ENCODE measurements around the gene SERPINE2.

The SERPINE2 gene

DNA sequence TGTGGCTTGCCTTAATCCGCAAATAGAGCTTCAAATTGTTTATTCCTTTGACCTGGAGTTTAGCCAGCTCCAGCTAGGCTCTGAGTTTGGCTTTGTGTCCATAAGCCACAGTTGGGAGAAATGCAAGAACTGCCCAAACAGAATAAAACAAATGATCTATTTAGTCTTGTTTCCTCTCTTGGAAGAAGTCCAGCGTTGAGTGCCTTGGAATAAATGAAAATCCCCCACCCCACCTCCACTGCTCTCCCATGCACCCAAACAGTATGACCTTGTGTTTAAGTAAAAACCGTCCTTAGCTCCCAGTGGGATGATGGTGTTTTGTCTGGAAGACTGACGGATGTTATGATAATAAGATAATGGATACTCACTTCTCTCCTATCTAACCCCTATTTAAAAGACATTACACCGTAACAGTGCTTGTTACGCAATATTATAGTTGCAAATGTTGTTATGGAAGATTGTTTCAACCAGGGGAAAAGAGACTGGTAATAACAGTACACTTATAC lies 3.2 kb upstream of the SERPINE2 start:
- no peaks in the 10 kb centered on the region for H3K36me3 ChIP-seq (ENCODE audit: insufficient read depth)
- H3K79me2 ChIP-seq (ENCODE audit: insufficient read depth, low read depth) = no peaks in the 10 kb centered on the region
- peaks cover 6% of the 10 kb centered on the region for H3K4me1 ChIP-seq (ENCODE audit: low read depth, poor library complexity, severe bottlenecking)
- H4K20me1 ChIP-seq (ENCODE audit: insufficient read depth) = no peaks in the 10 kb centered on the region
- H3K27me3 ChIP-seq (ENCODE audit: insufficient read depth, low read depth) = no peaks in the 10 kb centered on the region
- H2AFZ ChIP-seq (ENCODE audit: low read depth) = no peak overlapping the region
- no peak overlapping the region for H3K9ac ChIP-seq
- TF ChIP-seq, protein P1, sequence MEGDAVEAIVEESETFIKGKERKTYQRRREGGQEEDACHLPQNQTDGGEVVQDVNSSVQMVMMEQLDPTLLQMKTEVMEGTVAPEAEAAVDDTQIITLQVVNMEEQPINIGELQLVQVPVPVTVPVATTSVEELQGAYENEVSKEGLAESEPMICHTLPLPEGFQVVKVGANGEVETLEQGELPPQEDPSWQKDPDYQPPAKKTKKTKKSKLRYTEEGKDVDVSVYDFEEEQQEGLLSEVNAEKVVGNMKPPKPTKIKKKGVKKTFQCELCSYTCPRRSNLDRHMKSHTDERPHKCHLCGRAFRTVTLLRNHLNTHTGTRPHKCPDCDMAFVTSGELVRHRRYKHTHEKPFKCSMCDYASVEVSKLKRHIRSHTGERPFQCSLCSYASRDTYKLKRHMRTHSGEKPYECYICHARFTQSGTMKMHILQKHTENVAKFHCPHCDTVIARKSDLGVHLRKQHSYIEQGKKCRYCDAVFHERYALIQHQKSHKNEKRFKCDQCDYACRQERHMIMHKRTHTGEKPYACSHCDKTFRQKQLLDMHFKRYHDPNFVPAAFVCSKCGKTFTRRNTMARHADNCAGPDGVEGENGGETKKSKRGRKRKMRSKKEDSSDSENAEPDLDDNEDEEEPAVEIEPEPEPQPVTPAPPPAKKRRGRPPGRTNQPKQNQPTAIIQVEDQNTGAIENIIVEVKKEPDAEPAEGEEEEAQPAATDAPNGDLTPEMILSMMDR (conservative IDR thresholded peaks at IDR 0.05; ENCODE audit: low read depth, low read length) = no peak
- H3K4me2 ChIP-seq = no peak overlapping the region
- no peak overlapping the region for H3K27ac ChIP-seq
- H3K4me3 ChIP-seq (IDR thresholded peaks at IDR 0.05; ENCODE audit: insufficient read depth, low read depth, low read length) = no peak overlapping the region

DNA sequence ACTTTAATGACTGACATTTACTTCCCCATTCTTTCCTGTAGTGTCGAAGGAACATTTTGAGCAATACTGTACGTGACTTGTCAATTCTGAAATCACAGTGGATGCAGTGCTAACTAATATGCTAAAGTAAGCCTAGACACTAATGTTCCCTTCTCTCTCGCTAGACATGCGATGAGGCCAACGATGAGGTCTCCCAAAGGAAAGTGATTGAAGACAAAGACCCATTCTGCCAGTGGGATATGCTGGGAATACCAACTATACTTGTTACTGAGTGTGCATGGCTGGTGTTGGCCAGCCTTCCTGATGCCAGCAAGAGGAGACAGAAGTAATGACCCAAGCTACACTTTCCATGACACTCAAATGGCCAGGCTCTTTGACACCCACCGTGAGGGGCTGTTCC lies 2.5 kb upstream of the SERPINE2 start:
- Histone ChIP-seq H3K4me1 (ENCODE audit: low read depth, poor library complexity, severe bottlenecking) (peaks cover 13% of the 10 kb centered on the region), H3K36me3 (ENCODE audit: insufficient read depth) (no peaks in the 10 kb centered on the region), H2AFZ (ENCODE audit: low read depth) (no peak overlapping the region), H3K27me3 (ENCODE audit: insufficient read depth, low read depth) (no peaks in the 10 kb centered on the region), H4K20me1 (ENCODE audit: insufficient read depth) (no peaks in the 10 kb centered on the region), H3K4me2 (no peak overlapping the region), H3K4me3 (IDR thresholded peaks at IDR 0.05; ENCODE audit: insufficient read depth, low read depth, low read length) (no peak overlapping the region), H3K9ac (no peak overlapping the region), H3K27ac (no peak overlapping the region), H3K79me2 (ENCODE audit: insufficient read depth, low read depth) (no peaks in the 10 kb centered on the region)
- TF ChIP-seq, protein P1 (conservative IDR thresholded peaks at IDR 0.05; ENCODE audit: low read depth, low read length) = no peak

DNA sequence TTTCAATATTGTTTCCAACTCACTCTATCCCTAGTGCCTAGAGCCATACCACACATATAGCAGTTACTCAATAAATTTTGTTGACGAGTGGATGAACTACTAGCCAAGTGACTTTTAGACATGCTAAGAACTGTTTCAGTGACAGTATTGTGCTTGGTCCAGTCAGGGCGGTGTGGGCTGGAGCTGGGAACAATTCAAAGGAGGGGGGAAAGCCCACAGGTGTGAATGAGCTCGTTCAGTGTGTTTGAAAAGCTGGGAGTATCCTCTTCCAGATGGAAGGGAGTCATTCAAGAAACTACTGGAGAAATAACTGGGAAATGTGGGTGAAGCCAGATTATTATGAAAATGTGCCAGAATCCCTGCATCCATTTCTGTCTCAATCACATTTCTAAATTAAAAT lies 1.7 kb upstream of the SERPINE2 start:
- TF ChIP-seq, protein P1 (conservative IDR thresholded peaks at IDR 0.05; ENCODE audit: low read depth, low read length) = no peak
- H3K27me3 ChIP-seq (ENCODE audit: insufficient read depth, low read depth) = no peaks in the 10 kb centered on the region

DNA sequence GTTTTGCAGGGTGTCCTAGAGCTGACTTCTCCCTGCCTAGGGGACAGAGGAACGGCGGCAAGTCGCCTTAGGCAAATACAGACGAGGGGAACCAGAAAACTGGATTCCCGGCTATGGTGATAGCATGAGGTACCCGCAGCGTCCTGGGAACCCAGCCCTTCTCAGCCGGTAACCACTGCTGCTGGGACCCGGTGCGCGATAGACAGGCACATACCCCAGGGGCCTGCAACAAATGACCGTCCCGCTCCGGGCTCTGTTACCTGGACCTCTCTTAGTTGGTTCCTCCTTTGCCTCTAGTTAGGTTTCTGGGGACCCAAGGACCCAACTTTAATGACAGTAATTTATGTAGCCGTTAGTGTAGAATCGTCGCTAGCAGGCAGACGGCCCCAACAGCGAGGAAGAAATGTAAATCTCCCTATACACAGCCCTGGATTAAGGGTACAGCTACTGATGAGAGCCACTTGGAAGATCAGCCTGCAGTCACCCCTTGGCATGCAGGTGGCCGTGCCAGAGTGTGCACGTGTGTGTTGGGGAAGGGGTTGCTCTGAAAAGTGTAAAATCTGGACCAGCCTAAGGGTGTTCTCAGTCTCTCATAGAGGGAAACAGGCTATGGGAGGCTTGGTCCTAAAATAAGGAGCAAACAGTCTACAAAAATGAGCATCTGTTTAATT lies 819 bp upstream of the SERPINE2 start:
- no peak overlapping the region for H3K27ac ChIP-seq
- peak overlapping the region; percentile 90 for H2AFZ ChIP-seq (ENCODE audit: low read depth)
- H3K9ac ChIP-seq = peak overlapping the region; percentile 66; the same call in 1 of the 2 replicates
- peak overlapping the region; percentile 40; the same call in 1 of the 2 replicates for H3K4me2 ChIP-seq
- H4K20me1 ChIP-seq (ENCODE audit: insufficient read depth) = no peaks in the 10 kb centered on the region
- TF ChIP-seq, protein P1 (conservative IDR thresholded peaks at IDR 0.05; ENCODE audit: low read depth, low read length) = 0 out of 2 replicates have a peak, but pooled peaks have one; percentile 27
- no peaks in the 10 kb centered on the region for H3K79me2 ChIP-seq (ENCODE audit: insufficient read depth, low read depth)
- H3K4me1 ChIP-seq (ENCODE audit: low read depth, poor library complexity, severe bottlenecking) = peaks cover 13% of the 10 kb centered on the region
- no peaks in the 10 kb centered on the region for H3K27me3 ChIP-seq (ENCODE audit: insufficient read depth, low read depth)
- no peak overlapping the region for H3K4me3 ChIP-seq (IDR thresholded peaks at IDR 0.05; ENCODE audit: insufficient read depth, low read depth, low read length)
- H3K36me3 ChIP-seq (ENCODE audit: insufficient read depth) = no peaks in the 10 kb centered on the region

More for the DNA sequence above, 1.7 kb upstream of the SERPINE2 start:
- H3K4me3 ChIP-seq (IDR thresholded peaks at IDR 0.05; ENCODE audit: insufficient read depth, low read depth, low read length) = no peak overlapping the region
- no peaks in the 10 kb centered on the region for H3K79me2 ChIP-seq (ENCODE audit: insufficient read depth, low read depth)
- no peaks in the 10 kb centered on the region for H4K20me1 ChIP-seq (ENCODE audit: insufficient read depth)
- no peak overlapping the region for H3K27ac ChIP-seq
- H3K4me1 ChIP-seq (ENCODE audit: low read depth, poor library complexity, severe bottlenecking) = peaks cover 13% of the 10 kb centered on the region
- no peak overlapping the region for H3K9ac ChIP-seq
- H3K4me2 ChIP-seq = no peak overlapping the region
- H3K36me3 ChIP-seq (ENCODE audit: insufficient read depth) = no peaks in the 10 kb centered on the region
- no peak overlapping the region for H2AFZ ChIP-seq (ENCODE audit: low read depth)

All from KMS-11 (cell line).